ENCODE measurements around the gene ZGLP1. TPM values are rescaled to one million over a fixed set of nuclear protein-coding genes. Genes with fewer than 3 reads are reported as not detected.

ZGLP1 gene
- total RNA-seq, 2 experiments from 2014 or later, result 5.7 to 8.8 TPM

- Histone ChIP-seq H3K36me3 (ENCODE audit: insufficient read depth, low read length) (no peaks in the 10 kb centered on the region), H3K9me2 (ENCODE audit: insufficient read depth, low read length) (no peaks in the 10 kb centered on the region), H3K27ac (ENCODE audit: low read depth, low read length, poor library complexity, severe bottlenecking) (no peak overlapping the region), H3K4me3 (ENCODE audit: low read depth, low read length, poor library complexity, severe bottlenecking) (no peak overlapping the region), H3K79me2 (ENCODE audit: insufficient read depth, low read depth, low read length) (no peaks in the 10 kb centered on the region), H2AFZ (ENCODE audit: low read length) (no peak overlapping the region), H3K9me3 (ENCODE audit: low read length) (no peaks in the 10 kb centered on the region), H3K4me2 (ENCODE audit: low read length) (peak overlapping the region; percentile 32; the same call in 1 of the 2 replicates), H3K4me1 (ENCODE audit: insufficient read depth, low read length, poor library complexity, severe bottlenecking) (peaks cover 34% of the 10 kb centered on the region), H4K20me1 (ENCODE audit: insufficient read depth, low read length) (no peaks in the 10 kb centered on the region)
- ChIA-PET POLR2A (no interaction called here), CTCF (ENCODE audit: unreplicated experiment) (no interaction called here)
- peak; percentile 29 for DNase-seq (ENCODE audit: low spot score)
- BruUV-seq (replicated peaks), result no TSS peak
- intact Hi-C loops (cut with micrococcal nuclease; ENCODE audit: unreplicated experiment), result no loop called here
- TF ChIP-seq, protein P1, sequence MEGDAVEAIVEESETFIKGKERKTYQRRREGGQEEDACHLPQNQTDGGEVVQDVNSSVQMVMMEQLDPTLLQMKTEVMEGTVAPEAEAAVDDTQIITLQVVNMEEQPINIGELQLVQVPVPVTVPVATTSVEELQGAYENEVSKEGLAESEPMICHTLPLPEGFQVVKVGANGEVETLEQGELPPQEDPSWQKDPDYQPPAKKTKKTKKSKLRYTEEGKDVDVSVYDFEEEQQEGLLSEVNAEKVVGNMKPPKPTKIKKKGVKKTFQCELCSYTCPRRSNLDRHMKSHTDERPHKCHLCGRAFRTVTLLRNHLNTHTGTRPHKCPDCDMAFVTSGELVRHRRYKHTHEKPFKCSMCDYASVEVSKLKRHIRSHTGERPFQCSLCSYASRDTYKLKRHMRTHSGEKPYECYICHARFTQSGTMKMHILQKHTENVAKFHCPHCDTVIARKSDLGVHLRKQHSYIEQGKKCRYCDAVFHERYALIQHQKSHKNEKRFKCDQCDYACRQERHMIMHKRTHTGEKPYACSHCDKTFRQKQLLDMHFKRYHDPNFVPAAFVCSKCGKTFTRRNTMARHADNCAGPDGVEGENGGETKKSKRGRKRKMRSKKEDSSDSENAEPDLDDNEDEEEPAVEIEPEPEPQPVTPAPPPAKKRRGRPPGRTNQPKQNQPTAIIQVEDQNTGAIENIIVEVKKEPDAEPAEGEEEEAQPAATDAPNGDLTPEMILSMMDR (conservative IDR thresholded peaks at IDR 0.05; ENCODE audit: low read length), result no peak
- TF ChIP-seq EZH2phosphoT487 (IDR thresholded peaks at IDR 0.05; ENCODE audit: borderline replicate concordance, low read depth, low read length), result no peak
These were observed 14.2 kb downstream of the ZGLP1 start for GRCh38 chr19:10295305-10295846.

GRCh38 chr19:10294368-10294697 is 15.3 kb downstream of the ZGLP1 start:
- no peak for DNase-seq (ENCODE audit: low spot score)
- Histone ChIP-seq H3K9me2 (ENCODE audit: insufficient read depth, low read length) (no peaks in the 10 kb centered on the region), H3K9me3 (ENCODE audit: low read length) (no peaks in the 10 kb centered on the region), H4K20me1 (ENCODE audit: insufficient read depth, low read length) (no peaks in the 10 kb centered on the region), H2AFZ (ENCODE audit: low read length) (no peak overlapping the region), H3K4me1 (ENCODE audit: insufficient read depth, low read length, poor library complexity, severe bottlenecking) (peaks cover 41% of the 10 kb centered on the region), H3K79me2 (ENCODE audit: insufficient read depth, low read depth, low read length) (no peaks in the 10 kb centered on the region), H3K4me2 (ENCODE audit: low read length) (no peak overlapping the region), H3K27ac (ENCODE audit: low read depth, low read length, poor library complexity, severe bottlenecking) (no peak overlapping the region), H3K4me3 (ENCODE audit: low read depth, low read length, poor library complexity, severe bottlenecking) (no peak overlapping the region), H3K36me3 (ENCODE audit: insufficient read depth, low read length) (no peaks in the 10 kb centered on the region)
- ChIA-PET CTCF (ENCODE audit: unreplicated experiment) (no interaction called here), POLR2A (no interaction called here)
- intact Hi-C loops (cut with micrococcal nuclease; ENCODE audit: unreplicated experiment), result no loop called here
- no TSS peak for BruUV-seq (replicated peaks)
- TF ChIP-seq, protein P1 (conservative IDR thresholded peaks at IDR 0.05; ENCODE audit: low read length), result no peak
- no peak for TF ChIP-seq EZH2phosphoT487 (IDR thresholded peaks at IDR 0.05; ENCODE audit: borderline replicate concordance, low read depth, low read length)

DNA sequence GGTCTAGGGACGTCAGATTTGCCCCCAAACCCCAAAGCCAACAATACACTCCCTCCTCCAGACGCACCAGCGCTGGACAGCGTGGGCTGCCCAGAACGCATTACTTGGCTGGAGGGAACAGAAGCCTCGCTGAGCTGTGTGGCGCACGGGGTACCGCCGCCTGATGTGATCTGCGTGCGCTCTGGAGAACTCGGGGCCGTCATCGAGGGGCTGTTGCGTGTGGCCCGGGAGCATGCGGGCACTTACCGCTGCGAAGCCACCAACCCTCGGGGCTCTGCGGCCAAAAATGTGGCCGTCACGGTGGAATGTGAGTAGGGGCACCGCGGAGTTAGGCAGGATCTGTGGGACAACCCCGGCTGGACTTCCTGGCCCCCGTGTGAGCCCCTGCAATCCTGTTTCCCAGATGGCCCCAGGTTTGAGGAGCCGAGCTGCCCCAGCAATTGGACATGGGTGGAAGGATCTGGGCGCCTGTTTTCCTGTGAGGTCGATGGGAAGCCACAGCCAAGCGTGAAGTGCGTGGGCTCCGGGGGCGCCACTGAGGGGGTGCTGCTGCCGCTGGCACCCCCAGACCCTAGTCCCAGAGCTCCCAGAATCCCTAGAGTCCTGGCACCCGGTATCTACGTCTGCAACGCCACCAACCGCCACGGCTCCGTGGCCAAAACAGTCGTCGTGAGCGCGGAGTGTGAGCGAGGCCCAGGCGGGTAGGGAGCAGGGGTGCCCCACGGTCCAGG is 15.8 kb downstream of the ZGLP1 start:
- H3K4me2 ChIP-seq (ENCODE audit: low read length), result no peak overlapping the region

More for the DNA sequence above, 15.8 kb downstream of the ZGLP1 start:
- H3K9me3 ChIP-seq (ENCODE audit: low read length), result no peaks in the 10 kb centered on the region
- no TSS peak for BruUV-seq (replicated peaks)
- H3K36me3 ChIP-seq (ENCODE audit: insufficient read depth, low read length), result no peaks in the 10 kb centered on the region
- H4K20me1 ChIP-seq (ENCODE audit: insufficient read depth, low read length), result no peaks in the 10 kb centered on the region
- CTCF ChIA-PET (ENCODE audit: unreplicated experiment), result no interaction called here
- no peak overlapping the region for H3K4me3 ChIP-seq (ENCODE audit: low read depth, low read length, poor library complexity, severe bottlenecking)
- H3K9me2 ChIP-seq (ENCODE audit: insufficient read depth, low read length), result no peaks in the 10 kb centered on the region
- H3K79me2 ChIP-seq (ENCODE audit: insufficient read depth, low read depth, low read length), result no peaks in the 10 kb centered on the region
- intact Hi-C loops (cut with micrococcal nuclease; ENCODE audit: unreplicated experiment), result no loop called here
- no peak for TF ChIP-seq EZH2phosphoT487 (IDR thresholded peaks at IDR 0.05; ENCODE audit: borderline replicate concordance, low read depth, low read length)
- TF ChIP-seq, protein P1 (conservative IDR thresholded peaks at IDR 0.05; ENCODE audit: low read length), result no peak
- peaks cover 47% of the 10 kb centered on the region for H3K4me1 ChIP-seq (ENCODE audit: insufficient read depth, low read length, poor library complexity, severe bottlenecking)
- DNase-seq (ENCODE audit: low spot score), result no peak
- POLR2A ChIA-PET, result no interaction called here
- H3K27ac ChIP-seq (ENCODE audit: low read depth, low read length, poor library complexity, severe bottlenecking), result no peak overlapping the region
- H2AFZ ChIP-seq (ENCODE audit: low read length), result no peak overlapping the region

Measured in OCI-LY7 (cell line).